ENCODE measurements around the gene KRT36.

DNA sequence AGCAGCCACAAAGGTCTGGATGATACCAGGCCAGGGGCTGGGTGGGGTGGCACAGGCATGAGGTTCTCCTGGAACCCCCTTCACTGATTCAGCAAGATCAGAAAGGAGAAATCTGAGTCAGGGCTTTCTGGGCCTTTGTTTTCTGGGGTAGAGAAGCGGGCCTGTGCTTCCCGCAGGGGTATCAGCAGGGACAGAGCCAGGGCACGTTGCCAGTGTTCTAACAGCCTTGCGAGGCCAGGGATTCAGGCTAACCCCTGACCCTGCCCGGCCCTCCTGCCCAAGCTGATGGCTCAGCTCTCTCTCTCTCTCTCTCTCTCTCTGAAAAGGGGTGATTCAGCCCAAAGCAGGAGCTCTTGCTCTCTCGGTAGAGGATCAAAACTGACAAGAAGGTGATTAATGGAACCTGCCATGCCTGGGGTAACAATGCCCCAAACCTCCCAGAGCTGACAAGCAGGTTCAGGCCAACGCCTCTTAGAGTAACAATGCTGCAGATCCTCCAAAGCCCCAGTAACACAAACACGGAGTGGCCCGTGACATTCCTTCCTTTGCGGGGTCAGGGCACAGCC is 17.7 kb upstream of the KRT36 start:
- TF ChIP-seq, protein P1, sequence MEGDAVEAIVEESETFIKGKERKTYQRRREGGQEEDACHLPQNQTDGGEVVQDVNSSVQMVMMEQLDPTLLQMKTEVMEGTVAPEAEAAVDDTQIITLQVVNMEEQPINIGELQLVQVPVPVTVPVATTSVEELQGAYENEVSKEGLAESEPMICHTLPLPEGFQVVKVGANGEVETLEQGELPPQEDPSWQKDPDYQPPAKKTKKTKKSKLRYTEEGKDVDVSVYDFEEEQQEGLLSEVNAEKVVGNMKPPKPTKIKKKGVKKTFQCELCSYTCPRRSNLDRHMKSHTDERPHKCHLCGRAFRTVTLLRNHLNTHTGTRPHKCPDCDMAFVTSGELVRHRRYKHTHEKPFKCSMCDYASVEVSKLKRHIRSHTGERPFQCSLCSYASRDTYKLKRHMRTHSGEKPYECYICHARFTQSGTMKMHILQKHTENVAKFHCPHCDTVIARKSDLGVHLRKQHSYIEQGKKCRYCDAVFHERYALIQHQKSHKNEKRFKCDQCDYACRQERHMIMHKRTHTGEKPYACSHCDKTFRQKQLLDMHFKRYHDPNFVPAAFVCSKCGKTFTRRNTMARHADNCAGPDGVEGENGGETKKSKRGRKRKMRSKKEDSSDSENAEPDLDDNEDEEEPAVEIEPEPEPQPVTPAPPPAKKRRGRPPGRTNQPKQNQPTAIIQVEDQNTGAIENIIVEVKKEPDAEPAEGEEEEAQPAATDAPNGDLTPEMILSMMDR (conservative IDR thresholded peaks at IDR 0.05; ENCODE audit: low read depth in 2 of 2): no peak
- TF ChIP-seq EZH2 (IDR thresholded peaks at IDR 0.05; ENCODE audit: low read depth, unreplicated experiment): no peak
- TF ChIP-seq POLR2AphosphoS5 (IDR thresholded peaks at IDR 0.05; ENCODE audit: low read depth): no peak
- TF ChIP-seq STAT1 (IDR thresholded peaks at IDR 0.05; ENCODE audit: unreplicated experiment): no peak
